ENCODE measurements around the gene MAN2A2. TPM values are rescaled to one million over a fixed set of nuclear protein-coding genes. Genes with fewer than 3 reads are reported as not detected.
A peak's percentile ranks its signal among the peaks of the same experiment; 100 is the strongest.
"Not testable (repeated sequence)": the region's sequence is repeated elsewhere in the genome, so short reads cannot be mapped to it uniquely, and the experiment has no call there.

MAN2A2 gene
- total and polyA plus RNA-seq, 2 donors (not counting 1 experiment from before 2014, with no cell fraction given) = 11.3 to 36.0 TPM

DNA sequence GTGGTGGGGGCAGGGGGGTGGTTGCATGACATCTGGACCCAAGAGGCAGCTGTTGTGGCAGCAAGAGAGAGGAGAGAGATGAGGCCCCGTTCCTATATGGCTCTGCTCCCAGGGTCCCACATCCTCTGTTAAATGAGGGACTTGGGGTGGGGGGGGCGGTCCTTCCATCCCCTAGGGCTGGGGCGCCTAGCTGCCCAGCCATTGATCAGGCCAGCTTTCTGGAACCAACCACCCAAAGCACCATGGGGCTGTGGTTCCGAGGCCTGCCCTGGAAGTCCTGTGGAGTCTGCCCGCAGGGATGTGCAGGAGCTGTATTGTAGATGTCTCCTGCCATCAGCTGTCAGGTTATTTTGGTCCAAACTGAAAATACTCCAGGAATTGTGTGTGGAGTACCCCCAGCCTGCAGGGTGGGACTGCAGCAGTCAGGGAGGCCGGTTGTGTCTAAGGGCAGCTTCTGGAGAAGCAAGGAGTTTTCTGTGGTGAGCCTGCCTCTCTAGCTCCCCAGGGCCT, 29.6 kb upstream of the MAN2A2 start:
- TF ChIP-seq, protein P1, sequence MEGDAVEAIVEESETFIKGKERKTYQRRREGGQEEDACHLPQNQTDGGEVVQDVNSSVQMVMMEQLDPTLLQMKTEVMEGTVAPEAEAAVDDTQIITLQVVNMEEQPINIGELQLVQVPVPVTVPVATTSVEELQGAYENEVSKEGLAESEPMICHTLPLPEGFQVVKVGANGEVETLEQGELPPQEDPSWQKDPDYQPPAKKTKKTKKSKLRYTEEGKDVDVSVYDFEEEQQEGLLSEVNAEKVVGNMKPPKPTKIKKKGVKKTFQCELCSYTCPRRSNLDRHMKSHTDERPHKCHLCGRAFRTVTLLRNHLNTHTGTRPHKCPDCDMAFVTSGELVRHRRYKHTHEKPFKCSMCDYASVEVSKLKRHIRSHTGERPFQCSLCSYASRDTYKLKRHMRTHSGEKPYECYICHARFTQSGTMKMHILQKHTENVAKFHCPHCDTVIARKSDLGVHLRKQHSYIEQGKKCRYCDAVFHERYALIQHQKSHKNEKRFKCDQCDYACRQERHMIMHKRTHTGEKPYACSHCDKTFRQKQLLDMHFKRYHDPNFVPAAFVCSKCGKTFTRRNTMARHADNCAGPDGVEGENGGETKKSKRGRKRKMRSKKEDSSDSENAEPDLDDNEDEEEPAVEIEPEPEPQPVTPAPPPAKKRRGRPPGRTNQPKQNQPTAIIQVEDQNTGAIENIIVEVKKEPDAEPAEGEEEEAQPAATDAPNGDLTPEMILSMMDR (conservative IDR thresholded peaks at IDR 0.05 in 1 of 2, IDR thresholded peaks at IDR 0.05 in 1 of 2; ENCODE audit: low read depth in 1 of 2, low read length in 2 of 2) = no peak
- Histone ChIP-seq H3K27me3 (ENCODE audit: control insufficient read depth, insufficient read depth, low read length) (no peaks in the 10 kb centered on the region), H3K36me3 (ENCODE audit: control insufficient read depth, insufficient read depth, low read length) (peaks cover 9% of the 10 kb centered on the region), H3K4me3 (replicated peaks in 1 of 4; ENCODE audit: control extremely low read depth in 1 of 4, insufficient read depth in 1 of 4, low read depth in 3 of 4, low read length in 4 of 4) (no peak overlapping the region), H3K4me1 (ENCODE audit: control insufficient read depth, extremely low read depth, insufficient read depth, low read length) (peaks cover 24% of the 10 kb centered on the region), H3K4me2 (ENCODE audit: extremely low read depth, insufficient read depth, low read length) (peak overlapping the region; percentile 48), H2AFZ (ENCODE audit: low read length) (no peak overlapping the region), H3K9ac (ENCODE audit: insufficient read depth, low read length) (no peak overlapping the region), H3K9me3 (ENCODE audit: control insufficient read depth, insufficient read depth, low read depth, low read length) (no peaks in the 10 kb centered on the region), H3K79me2 (ENCODE audit: control insufficient read depth, insufficient read depth, low read length) (peaks cover 38% of the 10 kb centered on the region), H3K27ac (ENCODE audit: insufficient read depth, low read length) (no peak overlapping the region), H4K20me1 (ENCODE audit: control insufficient read depth, extremely low read depth, insufficient read depth, low read length) (no peaks in the 10 kb centered on the region)
- no peak for DNase-seq (ENCODE audit: low read depth in 2 of 2)

DNA sequence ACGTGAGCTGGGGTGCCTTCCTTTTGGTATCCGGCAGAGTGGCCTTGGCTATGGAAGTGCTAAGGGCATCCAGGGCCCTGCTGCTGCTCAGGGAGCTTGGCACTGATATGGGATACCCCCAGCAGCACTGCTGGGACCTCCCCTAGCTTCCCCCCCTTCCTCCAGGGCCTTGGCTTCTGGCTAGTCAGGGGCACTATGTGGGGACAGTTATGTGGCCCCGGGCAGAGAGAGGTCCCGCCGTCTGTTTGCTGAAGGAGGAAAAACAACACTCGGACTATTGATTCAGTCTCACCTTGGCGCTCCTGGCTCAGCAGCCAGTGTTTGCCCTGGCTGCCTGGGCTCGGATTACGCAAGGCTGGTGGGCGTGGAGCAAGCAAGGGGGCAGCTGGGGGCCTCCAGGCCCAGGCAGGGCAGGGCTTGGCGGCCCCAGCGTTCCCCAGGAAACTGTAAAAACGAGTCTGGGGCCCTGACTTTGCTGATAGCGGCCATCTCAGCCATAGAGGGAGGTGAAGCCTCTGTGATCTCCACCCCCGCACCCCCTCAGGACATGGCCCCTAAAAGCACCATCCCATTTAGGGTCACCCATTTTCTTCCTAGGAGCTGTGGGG, 29.0 kb upstream of the MAN2A2 start:
- H3K9me3 ChIP-seq (ENCODE audit: control insufficient read depth, insufficient read depth, low read depth, low read length) = no peaks in the 10 kb centered on the region
- peaks cover 24% of the 10 kb centered on the region for H3K4me1 ChIP-seq (ENCODE audit: control insufficient read depth, extremely low read depth, insufficient read depth, low read length)
- H3K27me3 ChIP-seq (ENCODE audit: control insufficient read depth, insufficient read depth, low read length) = no peaks in the 10 kb centered on the region
- H3K9ac ChIP-seq (ENCODE audit: insufficient read depth, low read length) = no peak overlapping the region
- H3K4me3 ChIP-seq (replicated peaks in 1 of 4; ENCODE audit: control extremely low read depth in 1 of 4, insufficient read depth in 1 of 4, low read depth in 3 of 4, low read length in 4 of 4) = no peak overlapping the region
- H3K36me3 ChIP-seq (ENCODE audit: control insufficient read depth, insufficient read depth, low read length) = peaks cover 12% of the 10 kb centered on the region
- H2AFZ ChIP-seq (ENCODE audit: low read length) = no peak overlapping the region
- peak in 1 of 2 donors; percentile 30 for DNase-seq (ENCODE audit: low read depth in 2 of 2)
- TF ChIP-seq, protein P1 (conservative IDR thresholded peaks at IDR 0.05 in 1 of 2, IDR thresholded peaks at IDR 0.05 in 1 of 2; ENCODE audit: low read depth in 1 of 2, low read length in 2 of 2) = no peak
- no peak for TF ChIP-seq EZH2 (IDR thresholded peaks at IDR 0.05; ENCODE audit: low read length, missing control alignments)
- H3K27ac ChIP-seq (ENCODE audit: insufficient read depth, low read length) = no peak overlapping the region
- peaks cover 38% of the 10 kb centered on the region for H3K79me2 ChIP-seq (ENCODE audit: control insufficient read depth, insufficient read depth, low read length)
- H4K20me1 ChIP-seq (ENCODE audit: control insufficient read depth, extremely low read depth, insufficient read depth, low read length) = no peaks in the 10 kb centered on the region
- H3K4me2 ChIP-seq (ENCODE audit: extremely low read depth, insufficient read depth, low read length) = peak overlapping the region; percentile 48

DNA sequence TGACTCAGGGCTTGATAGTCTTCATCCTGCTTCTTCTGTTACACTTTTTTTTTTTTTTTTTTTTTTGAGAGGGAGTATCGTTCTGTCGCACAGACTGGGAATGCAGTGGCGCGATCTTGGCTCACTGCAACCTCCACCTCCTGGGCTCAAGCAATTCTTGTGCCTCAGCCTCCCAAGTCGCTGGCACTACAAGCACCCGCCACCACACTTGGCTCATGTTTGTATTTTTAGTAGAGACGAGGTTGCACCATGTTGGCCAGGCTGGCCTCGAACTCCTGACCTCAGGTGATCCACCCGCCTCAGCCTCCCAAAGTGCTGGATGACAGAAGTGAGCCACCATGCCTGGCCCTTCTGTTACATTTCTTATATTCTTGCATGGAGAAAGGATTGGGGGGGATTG, 28.1 kb upstream of the MAN2A2 start:
- H3K4me1 ChIP-seq (ENCODE audit: control insufficient read depth, extremely low read depth, insufficient read depth, low read length) = peaks cover 18% of the 10 kb centered on the region
- not testable (repeated sequence) for H2AFZ ChIP-seq (ENCODE audit: low read length); H3K9ac ChIP-seq (ENCODE audit: insufficient read depth, low read length); H3K27ac ChIP-seq (ENCODE audit: insufficient read depth, low read length); DNase-seq (ENCODE audit: low read depth in 2 of 2); H3K27me3 ChIP-seq (ENCODE audit: control insufficient read depth, insufficient read depth, low read length); H3K9me3 ChIP-seq (ENCODE audit: control insufficient read depth, insufficient read depth, low read depth, low read length); H3K4me3 ChIP-seq (replicated peaks in 1 of 4; ENCODE audit: control extremely low read depth in 1 of 4, insufficient read depth in 1 of 4, low read depth in 3 of 4, low read length in 4 of 4); H3K4me2 ChIP-seq (ENCODE audit: extremely low read depth, insufficient read depth, low read length); H4K20me1 ChIP-seq (ENCODE audit: control insufficient read depth, extremely low read depth, insufficient read depth, low read length)
- peaks cover 17% of the 10 kb centered on the region for H3K36me3 ChIP-seq (ENCODE audit: control insufficient read depth, insufficient read depth, low read length)
- peaks cover 38% of the 10 kb centered on the region for H3K79me2 ChIP-seq (ENCODE audit: control insufficient read depth, insufficient read depth, low read length)
